Activated T-cell treated with anti-CD3 and anti-CD28 coated beads for 4 hours (primary cell): Measurements from ENCODE around the gene DSG2.
"Not testable (repeated sequence)": the region's sequence is repeated elsewhere in the genome, so short reads cannot be mapped to it uniquely, and the experiment has no call there.

ENCODE experiments used
- DNase-seq: peaks from one replicate; pipeline ENCODE4 v3.0.0-alpha.2; 2020

Gene DSG2

DNA sequence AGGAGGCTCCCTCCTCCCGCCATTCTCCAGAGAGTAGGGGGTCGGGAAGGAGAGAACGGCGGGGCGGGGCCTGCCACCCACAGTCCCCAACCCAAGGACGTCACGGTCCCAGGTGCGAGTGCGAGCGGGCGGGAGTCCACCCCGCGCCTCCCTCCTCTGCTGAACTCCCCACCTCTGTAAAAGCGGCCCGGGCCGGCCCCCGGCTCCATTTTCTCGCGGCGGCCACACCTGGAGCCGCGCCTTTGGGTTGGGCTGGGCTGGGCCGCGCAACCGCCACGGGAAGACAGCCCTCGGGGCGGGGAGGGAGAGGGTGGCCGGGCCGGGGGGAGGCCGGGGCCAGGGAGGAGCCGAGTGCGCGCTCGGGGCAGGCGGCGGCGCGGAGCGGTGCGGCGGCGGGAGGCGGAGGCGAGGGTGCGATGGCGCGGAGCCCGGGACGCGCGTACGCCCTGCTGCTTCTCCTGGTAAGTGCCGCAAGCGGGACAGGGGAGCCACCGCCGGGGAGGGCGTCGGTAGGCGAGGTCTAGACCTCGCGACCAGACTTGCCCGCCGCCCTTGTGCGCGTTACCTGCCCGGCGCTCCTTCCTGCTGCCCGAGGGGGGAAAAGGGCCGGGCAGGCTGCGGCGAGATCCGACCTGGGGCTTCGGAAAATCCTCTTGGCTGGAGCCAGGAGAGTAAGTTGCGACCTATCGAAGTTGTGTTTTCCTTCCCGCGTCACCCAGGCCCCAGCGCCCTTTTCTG is at the start of gene DSG2:
TSS of gene DSG2 (plus strand) at position 342 of the 738 bp plus-strand sequence. CDS start at position 417, 75 bp downstream.
- DNase-seq, result no peak

DNA sequence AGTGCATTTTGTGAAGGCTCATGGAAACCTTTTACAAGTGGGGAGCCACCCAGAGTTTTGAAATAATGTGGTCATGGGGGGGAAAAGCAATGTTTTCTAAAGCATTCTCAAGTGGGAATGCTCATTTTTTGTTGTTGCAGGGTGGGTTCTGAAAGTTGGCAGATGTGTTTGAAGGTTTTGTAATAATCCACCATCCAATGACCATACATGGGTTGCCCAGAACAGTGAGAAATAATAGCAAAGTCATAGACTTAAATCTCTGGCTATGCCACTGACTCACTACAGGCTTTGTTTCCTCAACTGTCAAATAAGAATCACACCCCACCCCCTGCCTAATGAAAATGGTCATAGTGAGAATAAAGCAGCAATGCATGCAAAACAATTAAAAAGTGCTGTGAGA is 47.6 kb upstream of the DSG2 start:
- no peak for DNase-seq

DNA sequence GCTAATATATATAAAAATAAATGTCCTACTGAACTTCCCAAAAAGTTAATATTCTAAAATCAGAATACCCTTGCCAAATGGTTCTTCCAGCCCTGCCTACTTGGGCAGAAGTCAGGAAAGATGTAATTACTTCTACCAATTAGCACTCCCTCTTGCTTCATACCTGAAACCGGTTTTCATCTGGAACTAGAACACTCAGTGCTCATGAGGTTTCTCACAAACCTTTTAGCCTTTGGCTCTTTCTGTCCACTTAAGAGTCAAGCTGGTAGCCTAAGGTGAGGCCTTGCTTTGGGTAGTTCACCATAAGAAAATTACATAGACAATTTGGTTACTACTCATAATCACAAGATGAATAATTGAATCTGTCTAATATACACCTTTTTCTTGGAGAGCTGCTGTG is 46.4 kb upstream of the DSG2 start:
- no peak for DNase-seq

DNA sequence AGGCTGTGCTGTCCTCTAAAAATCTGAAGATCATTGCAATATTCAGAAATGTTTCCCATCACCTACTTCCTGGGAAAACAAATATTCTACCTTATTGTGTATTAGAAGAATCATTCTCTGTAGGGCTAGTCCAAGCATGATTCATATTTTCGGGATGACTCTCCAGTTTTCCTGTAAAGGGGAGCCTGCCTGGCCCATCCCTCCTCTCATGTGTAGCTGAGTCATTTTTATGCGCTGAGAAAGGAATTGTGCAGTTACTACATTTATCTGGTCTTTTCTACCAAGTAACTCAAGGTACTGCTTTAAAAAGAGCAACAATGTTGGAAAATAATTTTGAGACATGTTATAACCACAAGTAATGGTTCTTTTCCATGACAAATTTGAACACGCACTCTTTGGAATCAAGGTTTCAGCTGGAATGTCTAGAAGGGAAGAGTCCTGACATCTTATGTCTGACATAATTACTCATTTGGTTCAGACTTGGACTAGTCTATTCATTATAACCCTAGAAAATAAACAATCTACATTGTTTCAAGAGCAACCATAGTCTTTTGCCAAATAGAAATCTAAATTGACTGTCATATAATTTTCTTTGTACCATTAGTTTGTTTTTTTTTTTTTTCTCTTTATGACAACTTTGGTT is 43.8 kb upstream of the DSG2 start:
- no peak for DNase-seq

DNA sequence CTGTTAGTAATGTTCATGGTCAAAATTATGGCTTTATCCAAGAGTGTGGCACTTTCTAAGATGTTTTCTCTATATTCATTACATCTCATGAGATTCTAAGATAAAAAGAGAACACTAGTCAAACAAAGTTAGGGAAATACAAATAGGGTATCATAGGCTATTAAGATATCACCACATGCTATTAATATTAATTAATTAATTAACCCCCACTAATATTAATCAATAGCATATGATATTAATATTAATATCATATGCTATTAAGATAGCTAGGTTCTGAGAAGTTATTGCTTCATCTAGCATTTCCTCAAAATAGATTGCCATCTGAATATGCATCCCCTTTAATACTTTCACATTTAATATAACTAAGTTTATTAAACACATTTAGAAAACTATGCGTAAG is 28.3 kb upstream of the DSG2 start:
- DNase-seq, result no peak

DNA sequence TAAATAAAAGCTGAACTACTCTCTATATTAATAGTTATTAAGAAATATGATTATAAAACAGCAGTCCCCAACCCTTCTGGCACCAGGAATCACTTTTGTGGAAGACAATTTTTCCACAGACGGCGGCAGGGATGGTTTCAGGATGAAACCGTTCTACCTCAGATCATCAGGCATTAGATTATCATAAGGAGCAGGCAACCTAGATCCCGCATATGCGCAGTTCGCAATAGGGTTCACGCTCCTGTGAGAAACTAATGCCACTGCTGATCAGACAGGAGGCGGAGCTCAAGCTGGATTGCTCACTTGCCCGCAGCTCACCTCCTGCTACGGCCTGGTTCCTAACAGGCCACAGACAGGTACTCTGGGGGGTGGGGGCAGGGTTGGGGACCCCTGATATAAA is 19.3 kb upstream of the DSG2 start:
- no peak for DNase-seq

DNA sequence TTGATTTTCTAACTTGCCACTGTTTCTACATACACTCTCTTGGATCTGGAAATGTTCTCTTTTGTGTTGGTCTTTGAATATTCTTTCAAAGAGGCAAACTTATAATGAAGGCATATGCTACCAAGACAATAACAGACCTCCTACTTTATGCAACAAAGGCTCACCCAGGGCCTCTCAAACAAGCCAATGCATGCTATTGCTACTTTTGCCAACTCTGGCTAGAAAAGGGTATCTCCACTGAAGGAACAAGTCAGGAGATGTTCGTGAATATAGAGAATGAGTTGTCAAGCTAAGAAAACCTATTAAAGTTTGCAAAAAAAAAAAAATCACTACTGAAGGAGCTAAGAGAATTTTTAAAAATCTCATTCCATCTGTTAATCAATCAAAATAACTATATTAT is 15.9 kb upstream of the DSG2 start:
- no peak for DNase-seq

DNA sequence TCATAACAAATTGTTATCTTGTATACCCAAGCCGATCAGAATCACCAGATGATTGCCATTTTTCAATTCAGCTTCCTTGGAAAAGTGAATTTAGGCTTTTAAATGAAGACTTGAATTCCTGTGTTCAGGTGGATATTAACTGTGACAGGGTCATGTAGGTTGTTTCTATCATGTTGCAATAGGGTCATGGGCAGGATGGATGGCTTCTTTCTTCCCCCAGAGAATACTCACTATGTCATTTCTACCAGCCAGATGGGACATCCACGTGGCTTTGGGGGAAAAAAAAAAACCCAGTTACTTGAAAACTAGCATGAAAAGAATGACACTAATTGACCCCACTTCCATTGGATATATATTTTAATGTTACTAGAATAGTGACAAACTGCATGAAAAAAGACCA is 14.6 kb upstream of the DSG2 start:
- DNase-seq, result no peak

DNA sequence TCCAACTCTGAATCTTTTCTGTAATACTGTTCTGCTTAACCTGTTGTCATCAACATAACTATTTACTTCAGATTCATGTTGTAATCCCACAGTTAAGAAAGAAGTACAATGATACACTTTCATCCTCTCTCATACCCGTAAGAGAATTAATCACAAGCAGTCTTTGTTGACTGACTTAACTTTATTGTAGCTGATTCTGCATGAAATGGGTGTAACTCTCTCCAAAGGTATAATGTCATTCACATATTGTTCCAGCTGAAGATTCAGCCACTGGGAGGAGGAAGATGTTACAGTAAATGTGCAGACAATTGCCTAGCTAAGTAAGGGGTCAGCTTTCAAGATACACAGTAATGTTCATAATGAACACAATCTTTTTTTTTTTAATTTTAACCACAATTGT is 13.5 kb upstream of the DSG2 start:
- DNase-seq, result no peak

DNA sequence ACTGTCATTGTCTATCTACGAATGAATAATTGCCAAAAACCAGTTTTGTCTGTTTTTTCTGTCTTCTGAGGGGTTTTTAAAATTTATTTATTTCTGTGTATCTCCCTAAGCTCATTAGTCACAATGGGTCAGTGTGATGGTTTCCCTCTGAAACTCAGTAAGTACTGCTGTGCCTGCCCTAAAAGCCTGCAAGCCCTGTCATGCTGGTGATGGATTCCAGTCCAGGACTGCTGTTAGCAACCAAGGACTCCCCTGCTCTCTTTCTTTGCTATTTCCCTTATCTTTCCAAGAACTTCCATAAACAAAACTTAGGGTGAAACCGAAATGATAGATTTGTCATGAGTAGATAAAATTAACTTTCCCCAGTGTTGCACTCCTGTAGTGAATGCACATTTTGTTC is 11.8 kb upstream of the DSG2 start:
- no peak for DNase-seq

DNA sequence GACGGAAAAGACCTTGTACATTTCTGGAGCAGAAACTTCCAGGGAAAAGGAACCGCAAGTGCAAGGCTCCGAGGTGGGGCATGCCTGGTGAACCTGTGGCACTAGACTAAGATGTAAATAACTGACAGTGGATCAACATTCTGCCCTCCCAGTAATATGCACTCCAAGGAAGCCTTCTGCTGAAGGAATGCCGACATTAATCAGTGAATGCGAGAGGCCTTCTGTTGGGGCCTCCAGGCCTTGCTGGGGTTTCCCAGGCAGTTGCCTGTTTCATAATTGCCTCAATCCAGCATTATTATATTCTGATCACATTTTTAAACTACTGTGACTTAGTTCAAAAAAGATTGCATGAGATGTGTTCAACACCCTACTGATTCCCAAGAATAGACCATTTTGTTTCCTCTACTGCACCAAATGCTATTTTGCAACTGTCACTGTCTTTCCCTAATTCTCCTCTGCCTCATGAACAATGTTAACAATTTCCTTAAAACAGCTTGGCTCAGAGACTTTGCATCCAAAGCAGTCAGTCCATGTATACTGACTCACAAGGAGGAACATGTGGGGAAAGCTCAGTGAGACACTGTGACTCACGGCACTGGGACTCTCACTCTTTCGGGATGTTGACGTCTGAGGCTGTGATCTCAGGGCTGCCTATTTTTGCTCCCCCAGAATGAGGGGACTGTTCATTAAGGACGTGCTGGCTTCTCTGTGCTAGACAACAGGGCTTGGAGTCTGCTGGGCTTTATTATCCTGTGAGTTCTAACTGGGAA is 10.5 kb upstream of the DSG2 start:
- DNase-seq, result no peak

DNA sequence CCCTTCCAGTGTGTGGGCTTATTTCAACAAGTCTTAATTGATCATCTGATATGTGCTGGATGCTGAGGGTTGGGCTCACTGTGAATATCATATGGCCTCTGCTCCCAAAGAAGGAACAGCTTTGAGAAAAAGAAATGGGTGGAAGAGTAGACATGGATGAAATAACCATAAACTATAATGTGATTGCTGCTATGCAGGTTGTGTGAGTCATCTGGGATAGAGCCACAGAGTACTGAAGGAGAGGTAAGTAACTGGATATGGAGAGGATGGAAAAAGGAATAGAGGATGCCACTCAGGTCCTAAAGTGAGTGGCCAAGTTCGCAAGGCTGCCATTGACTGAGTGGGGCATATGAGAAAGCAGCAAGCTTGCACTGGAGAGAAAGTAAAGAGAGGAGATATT is 8.7 kb upstream of the DSG2 start:
- DNase-seq, result no peak

DNA sequence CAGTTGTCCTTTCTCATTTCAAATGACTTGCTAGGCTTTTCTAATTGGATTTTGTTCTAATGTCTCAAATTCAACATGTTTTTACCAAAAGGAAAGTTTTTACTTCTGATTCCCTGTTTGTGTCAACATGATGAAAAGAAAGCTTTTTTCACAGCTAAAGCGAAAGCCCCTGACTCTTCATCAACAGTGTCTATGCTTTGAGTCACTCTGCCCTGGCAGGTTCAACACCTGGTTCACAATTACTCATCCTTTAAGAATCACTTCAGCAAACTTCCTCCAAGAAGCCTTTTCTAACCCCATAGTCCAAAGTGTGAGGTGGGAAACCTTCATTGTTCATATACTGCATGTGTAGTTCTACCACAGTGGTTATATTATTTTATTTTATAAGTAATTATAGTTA is 7.6 kb upstream of the DSG2 start:
- DNase-seq, result no peak

DNA sequence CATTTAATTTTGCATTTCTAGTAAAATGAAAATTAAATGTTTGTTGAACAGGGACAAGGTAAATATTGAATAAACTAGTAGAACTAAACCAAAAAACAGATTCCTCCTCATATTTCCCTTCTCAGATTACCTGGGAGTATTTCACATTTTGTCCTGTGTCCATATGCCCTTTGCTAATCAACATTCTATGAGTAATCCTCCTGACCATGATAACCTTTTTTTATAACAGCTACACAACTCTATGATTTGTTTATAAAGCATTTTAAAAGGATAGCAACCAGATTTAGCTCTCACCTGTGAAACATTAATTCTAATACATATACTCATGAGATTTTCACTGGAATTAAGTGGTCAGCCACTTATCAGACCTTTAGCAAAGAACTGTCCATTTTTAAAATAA is 7.1 kb upstream of the DSG2 start:
- no peak for DNase-seq

DNA sequence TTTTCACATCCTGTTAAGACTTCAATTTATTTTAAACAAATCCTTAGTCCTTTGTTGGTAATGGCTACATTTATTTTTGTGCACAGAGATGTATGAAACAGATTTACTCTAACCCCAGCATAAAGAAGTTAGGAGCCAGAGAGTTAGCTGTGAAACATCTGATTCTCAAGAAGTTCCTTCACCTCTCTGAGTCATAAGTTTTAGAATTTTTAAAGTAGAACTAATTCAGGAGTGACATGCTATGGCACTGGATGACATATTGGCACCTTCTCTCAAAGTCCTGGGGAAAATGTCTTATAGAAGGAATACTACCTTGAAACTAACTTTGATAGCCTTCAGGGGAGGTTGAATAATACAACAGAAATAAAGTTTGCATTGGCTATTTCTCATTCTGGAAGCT is 6.4 kb upstream of the DSG2 start:
- DNase-seq, result no peak

DNA sequence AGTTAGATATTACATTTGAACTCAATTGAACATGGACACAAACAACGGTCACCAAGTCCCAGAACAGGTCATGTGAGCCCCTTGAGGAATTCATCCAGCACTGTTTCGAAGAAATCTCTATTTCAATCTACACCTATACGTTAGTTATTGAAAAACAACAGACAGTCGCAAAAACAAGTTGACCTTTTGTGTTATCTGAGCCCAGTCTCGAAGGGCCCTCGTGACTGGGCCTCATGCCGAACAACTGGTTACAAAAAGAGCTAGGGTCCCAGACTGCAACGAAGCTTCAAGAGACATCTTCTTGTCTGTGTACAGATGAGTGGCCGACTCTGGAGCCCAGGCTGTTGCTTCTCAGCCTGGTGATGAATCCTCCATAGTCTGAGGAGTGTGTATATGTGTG is 5.3 kb upstream of the DSG2 start:
- DNase-seq, result no peak

DNA sequence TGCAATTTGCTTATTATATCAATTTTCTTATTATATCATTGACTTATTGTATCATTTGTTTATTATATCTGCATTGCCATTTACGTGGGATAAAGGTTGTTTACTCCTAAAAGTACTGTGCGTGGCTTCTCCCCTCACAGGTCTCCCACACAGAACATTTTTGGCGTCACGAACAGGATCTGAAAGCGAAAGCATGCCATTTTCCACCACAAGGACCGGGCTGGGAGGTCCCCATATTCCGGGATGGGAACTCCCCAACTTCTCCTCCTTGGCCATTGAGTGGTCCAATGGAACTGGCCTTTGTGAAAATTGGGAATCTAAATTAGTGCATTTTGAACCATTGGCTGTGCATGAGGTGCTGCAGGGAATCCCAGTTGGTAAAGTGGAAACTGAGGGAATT is 4.8 kb upstream of the DSG2 start:
- no peak for DNase-seq

DNA sequence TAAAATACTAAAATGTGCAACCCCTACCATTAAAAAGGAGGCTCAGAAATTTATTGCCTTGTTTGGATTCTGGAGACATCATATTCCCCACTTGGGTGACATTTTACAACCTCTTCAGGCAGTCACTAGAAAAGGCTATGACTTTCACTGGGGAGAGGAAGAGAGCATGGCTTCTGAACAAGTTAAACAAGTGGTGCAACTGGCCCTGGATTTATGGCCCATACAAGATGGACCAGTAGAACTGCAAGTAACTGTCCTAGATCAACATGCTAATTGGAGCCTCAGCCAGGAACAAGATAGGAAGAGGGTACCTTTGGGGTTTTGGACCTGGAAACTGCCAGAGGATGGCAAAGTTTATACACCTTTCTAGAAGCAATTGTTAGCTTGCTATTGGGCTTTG is 4.0 kb upstream of the DSG2 start:
- no peak for DNase-seq

DNA sequence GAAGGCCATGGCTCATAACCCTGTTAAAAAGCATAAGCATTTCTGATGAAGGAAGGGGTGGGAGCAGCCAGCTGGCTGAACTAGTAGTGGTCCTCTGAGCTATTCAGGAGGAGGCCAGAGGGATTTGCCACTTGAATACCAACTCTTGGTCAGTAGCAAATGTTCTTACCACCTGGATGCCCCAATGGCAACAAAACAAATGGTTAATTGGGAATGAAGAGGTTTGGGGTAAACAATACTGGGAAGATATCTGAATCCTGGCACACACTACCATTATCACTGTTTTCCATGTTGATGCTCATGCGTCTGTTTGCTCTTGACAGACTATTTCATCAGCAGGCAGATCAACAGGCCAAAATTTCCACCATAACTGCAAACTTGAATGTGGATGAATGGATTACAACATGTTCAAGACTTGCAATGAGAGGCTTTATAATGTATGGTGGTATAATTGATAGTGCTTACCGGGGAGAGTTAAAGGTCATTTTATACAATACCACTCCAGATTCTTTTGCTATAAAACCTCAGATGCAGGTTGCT is 3.2 kb upstream of the DSG2 start:
- not testable (repeated sequence) for DNase-seq

DNA sequence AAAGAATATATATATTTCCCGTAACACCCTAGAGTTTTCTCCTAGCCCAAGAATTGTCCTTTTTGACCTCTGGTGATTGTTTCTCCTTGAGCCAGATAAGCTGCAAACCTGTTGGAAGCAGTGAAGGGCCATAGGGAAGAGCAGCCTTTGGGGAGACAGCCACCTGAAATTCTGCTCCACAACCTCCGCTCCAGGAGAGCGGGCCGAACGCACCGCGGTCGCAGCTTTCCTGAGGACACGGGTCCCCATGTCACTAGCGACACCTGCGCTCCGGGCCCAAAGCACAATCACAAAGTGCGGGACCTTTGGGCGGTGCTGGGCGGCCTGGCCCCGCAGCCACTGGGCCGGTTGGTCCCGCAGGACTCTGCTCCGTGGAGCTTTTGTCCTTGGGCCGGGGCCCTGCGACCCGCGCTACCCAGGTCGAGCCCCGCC is 557 bp upstream of the DSG2 start:
- DNase-seq, result no peak

DNA sequence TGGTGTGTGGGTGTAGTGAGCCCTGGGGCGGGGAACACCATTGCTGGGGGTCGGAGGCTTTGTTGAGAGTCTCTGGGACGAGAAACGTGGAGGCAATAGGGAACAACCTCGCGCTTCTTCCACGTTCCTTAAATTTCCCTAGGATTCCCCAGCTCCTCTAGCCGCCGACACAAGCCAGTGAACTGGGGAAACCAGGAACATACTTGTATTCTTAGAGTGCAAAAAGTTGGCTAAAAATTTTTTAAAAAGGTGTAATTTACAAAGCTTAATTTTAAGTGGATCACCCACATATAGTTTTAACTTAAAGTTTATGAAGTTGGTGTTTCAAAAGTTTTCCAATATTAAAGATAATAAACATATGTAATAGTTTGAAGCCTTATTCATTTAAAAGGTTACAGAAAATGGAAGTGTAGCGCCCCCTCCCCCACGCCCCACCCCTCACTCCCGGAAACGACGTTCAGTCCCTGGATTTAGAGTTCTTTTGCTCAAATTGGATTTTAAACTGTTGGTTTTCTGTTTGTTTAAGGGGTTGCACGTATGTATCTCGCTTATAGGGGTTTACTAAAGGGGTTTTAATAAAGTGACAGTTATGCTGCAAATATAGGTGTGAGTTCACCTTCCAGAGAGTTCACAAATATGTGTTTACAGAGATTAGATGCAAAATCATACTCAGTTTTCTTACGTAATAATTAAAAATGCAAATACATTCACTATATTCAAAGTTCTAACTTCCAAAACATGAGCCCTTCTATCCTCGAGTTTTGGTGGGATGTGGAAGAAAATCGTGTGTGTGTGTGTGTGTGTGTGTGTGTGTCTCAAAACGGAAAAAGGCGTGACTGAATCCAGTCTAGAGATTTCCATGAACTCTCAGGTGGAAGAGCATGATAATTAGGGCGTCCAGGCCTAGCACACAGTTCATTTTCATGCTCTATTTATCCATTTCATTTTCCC is 872 bp downstream of the DSG2 start:
- DNase-seq, result no peak

DNA sequence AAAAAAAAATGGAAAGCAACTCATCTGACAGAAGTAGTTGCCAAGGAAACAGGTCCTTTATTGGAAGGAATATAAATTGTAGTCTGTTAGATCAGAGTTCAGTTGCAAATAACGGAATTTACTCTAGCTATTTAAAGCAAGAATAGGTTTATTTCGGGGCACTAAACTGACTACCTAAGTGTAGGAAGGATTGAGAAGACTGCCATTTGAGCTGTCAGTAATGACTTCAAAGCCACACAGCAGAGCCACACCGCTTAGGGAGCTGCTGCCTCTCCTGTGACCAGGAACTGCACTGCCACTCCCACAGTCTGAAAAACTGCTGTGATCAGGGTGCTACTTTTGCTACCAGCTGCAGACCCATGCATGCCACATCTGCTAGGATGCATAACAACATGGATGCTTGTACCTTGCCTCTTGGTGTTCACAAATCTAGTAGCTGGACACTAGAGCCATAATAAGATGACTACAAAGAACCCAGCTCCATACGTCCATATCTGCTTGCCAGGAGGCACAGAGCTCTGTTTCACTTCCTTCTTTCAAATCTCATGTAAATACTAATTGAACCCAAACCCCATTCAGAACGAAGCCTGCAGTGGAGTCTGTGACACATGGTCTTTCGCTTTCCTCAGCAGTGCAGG is 2.2 kb downstream of the DSG2 start:
- no peak for DNase-seq
